ENCODE results near the gene ELOA. TPM values are rescaled to one million over a fixed set of nuclear protein-coding genes. Genes with fewer than 3 reads are reported as not detected.
"Not testable (repeated sequence)": the region's sequence is repeated elsewhere in the genome, so short reads cannot be mapped to it uniquely, and the experiment has no call there.

ELOA gene
- total RNA-seq, 4 donors from 2014 or later, result 9.7 to 35.7 (median 22.6) TPM

DNA sequence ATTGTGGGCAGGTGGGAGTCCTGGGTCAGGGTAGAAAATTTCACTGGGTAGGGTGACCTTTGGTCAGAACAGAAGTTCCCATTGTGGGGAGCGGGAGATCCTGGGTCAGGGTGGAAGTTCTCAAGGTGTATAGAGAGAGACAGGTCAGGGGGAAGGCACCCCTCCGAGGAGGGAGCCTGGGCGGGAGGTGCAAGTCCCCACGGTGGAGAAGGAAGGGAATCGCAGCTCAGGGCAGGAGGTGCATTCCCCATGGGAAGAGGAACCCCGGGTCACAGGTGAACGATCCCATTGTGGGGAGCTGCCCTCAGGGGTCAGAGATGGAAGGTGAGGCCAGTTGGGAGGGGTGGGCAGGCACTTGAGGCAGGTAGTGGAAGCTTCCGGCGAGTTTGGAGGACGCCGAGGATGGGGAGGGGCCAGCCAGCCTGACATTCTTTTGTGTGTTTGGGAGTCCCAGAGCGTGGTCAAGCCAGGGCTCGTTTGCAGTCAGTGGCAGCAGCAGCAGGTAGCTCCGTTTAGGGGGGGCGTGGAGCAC, 48.3 kb downstream of the ELOA start:
- intact Hi-C loops (cut with DNase I; ENCODE audit: low total_unique reads), result no loop called here
- Histone ChIP-seq H3K4me1 (peaks cover 0 to 12% of the 10 kb centered on the region in 2 donors), H3K36me3 (no peaks in the 10 kb centered on the region), H3K27me3 (no peaks in the 10 kb centered on the region), H3K27ac (peak overlapping the region; percentile 61 to 78), H3K9me3 (no peaks in the 10 kb centered on the region), H3K4me3 (peak overlapping the region; percentile 73 to 76)
- no peak for TF ChIP-seq POLR2A (IDR thresholded peaks at IDR 0.05)
- TF ChIP-seq, protein P1, sequence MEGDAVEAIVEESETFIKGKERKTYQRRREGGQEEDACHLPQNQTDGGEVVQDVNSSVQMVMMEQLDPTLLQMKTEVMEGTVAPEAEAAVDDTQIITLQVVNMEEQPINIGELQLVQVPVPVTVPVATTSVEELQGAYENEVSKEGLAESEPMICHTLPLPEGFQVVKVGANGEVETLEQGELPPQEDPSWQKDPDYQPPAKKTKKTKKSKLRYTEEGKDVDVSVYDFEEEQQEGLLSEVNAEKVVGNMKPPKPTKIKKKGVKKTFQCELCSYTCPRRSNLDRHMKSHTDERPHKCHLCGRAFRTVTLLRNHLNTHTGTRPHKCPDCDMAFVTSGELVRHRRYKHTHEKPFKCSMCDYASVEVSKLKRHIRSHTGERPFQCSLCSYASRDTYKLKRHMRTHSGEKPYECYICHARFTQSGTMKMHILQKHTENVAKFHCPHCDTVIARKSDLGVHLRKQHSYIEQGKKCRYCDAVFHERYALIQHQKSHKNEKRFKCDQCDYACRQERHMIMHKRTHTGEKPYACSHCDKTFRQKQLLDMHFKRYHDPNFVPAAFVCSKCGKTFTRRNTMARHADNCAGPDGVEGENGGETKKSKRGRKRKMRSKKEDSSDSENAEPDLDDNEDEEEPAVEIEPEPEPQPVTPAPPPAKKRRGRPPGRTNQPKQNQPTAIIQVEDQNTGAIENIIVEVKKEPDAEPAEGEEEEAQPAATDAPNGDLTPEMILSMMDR (IDR thresholded peaks at IDR 0.05), result no peak
- DNase-seq, result no peak

DNA sequence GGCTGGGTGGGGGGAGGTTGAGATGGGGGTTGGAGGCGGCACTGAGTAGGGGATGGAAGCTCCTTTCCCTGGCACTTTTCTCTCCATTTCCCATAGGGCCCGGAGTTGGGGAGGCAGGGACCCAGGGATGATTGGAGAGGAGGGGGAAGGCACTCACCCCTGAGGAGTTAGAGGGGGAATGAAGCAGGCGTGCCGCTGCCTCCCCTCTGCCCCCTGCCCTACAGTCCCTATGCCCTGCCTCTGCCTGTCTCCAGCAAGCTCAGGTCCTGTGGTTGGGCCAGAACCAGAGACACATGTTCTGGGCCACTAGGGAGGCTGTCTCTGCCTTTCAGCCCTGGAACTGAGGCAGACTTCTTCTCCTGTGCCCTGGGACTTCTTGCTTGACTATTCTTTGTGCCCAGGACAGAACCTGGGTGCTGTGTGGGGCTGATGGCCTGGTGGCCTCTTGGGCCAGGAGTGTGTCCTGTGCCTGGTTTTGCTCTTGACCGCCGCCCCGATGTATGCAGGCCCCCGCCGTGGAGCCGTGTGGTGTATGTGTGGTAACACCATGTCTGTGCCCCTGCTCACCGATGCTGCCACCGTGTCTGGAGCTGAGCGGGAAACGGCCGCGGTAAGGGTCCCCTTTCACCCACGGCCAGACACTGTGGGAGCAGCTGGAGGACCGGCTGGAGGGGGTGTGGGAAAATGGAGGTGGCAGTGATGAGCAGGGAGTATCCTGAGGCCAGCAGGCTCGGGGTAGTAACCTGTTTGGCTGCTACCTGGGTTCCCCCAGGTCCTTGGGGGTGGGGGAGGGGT, 49.1 kb downstream of the ELOA start:
- intact Hi-C loops (cut with DNase I; ENCODE audit: low total_unique reads), result no loop called here
- H3K4me3 ChIP-seq, result peak overlapping the region in 1 of 2 donors; percentile 76
- DNase-seq, result no peak

DNA sequence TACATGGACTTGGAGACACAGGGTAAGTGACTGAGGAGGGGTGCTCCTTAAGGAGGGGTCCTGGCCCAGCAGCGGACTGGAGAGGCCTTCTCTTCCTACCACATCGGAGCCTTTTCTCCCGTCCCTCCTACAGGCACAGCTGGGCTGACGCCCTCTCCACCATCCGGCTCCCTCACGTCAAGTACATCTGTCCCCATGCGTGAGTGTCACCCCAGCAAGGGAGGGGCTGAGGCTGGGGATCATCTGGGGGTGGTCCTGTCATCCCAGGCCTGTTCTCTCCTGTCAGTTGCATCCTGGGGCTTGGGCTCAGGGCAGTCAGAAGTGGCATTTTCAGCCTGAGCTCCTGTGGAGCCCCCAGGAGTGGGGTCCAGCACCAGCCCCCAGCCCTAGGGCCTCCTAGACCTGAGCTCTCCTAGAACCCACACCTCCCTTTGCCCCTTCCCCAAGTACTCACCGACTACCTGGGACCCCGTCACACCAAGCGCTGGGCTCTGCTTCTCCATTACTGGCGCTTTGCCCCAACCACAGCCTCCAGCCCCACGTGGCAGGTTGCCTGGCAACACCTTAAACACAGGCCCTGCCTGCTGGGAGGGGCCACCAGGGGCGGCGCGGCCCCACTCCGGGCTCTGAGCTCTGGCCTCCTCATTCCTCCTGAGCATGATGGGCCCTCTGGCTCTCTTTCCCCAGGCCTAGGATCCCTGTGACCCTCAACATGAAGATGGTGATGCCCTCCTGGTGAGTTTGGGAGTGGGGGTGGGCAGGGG, 49.9 kb downstream of the ELOA start:
- no peak overlapping the region for H3K4me3 ChIP-seq
- H3K36me3 ChIP-seq, result no peaks in the 10 kb centered on the region
- peak overlapping the region in 1 of 2 donors; percentile 0 for H3K27ac ChIP-seq
- H3K9me3 ChIP-seq, result no peaks in the 10 kb centered on the region
- H3K27me3 ChIP-seq, result no peaks in the 10 kb centered on the region
- TF ChIP-seq POLR2A (IDR thresholded peaks at IDR 0.05), result no peak
- TF ChIP-seq, protein P1 (IDR thresholded peaks at IDR 0.05), result no peak
- intact Hi-C loops (cut with DNase I; ENCODE audit: low total_unique reads), result no loop called here
- peaks cover 0 to 12% of the 10 kb centered on the region in 2 donors for H3K4me1 ChIP-seq
- no peak for DNase-seq

More for the DNA sequence above, 49.1 kb downstream of the ELOA start:
- no peaks in the 10 kb centered on the region for H3K36me3 ChIP-seq
- peaks cover 0 to 12% of the 10 kb centered on the region in 2 donors for H3K4me1 ChIP-seq
- H3K27me3 ChIP-seq, result no peaks in the 10 kb centered on the region
- peak overlapping the region; percentile 61 to 78 for H3K27ac ChIP-seq
- no peaks in the 10 kb centered on the region for H3K9me3 ChIP-seq
- TF ChIP-seq, protein P1 (IDR thresholded peaks at IDR 0.05), result no peak
- no peak for TF ChIP-seq POLR2A (IDR thresholded peaks at IDR 0.05)

DNA sequence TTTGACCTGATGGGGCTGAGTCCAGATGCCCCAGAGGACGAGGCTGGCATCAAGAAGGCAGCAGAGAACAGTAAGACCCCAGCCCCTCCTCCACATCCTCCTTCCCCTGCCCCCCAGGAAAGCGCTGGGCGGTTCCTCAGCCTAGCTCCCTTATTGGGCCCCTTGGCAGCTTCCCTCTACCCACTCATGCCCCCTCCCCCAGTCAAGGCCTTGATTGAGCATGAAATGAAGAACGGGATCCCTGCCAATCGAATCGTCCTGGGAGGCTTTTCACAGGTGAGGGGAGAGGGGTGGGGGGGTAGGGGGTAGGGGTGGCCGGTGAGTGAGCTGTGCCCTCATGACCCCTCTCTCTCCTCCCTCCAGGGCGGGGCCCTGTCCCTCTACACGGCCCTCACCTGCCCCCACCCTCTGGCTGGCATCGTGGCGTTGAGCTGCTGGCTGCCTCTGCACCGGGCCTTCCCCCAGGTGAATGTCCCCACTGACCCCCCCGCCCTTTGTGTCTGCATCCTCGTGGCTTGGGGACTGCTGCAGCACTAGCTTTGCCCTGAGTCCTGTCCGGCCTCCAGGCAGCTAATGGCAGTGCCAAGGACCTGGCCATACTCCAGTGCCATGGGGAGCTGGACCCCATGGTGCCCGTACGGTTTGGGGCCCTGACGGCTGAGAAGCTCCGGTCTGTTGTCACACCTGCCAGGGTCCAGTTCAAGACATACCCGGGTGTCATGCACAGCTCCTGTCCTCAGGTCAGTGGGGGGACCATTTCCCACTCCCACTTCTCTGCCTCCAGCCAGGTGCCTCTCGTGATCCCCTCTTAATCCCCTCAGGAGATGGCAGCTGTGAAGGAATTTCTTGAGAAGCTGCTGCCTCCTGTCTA, 50.8 kb downstream of the ELOA start:
- Histone ChIP-seq H3K4me3 (no peak overlapping the region), H3K4me1 (peaks cover 0 to 12% of the 10 kb centered on the region in 2 donors), H3K36me3 (no peaks in the 10 kb centered on the region), H3K27me3 (no peaks in the 10 kb centered on the region), H3K9me3 (no peaks in the 10 kb centered on the region), H3K27ac (no peak overlapping the region)
- intact Hi-C loops (cut with DNase I; ENCODE audit: low total_unique reads), result no loop called here
- DNase-seq, result no peak
- TF ChIP-seq POLR2A (IDR thresholded peaks at IDR 0.05), result no peak
- TF ChIP-seq, protein P1 (IDR thresholded peaks at IDR 0.05), result no peak

DNA sequence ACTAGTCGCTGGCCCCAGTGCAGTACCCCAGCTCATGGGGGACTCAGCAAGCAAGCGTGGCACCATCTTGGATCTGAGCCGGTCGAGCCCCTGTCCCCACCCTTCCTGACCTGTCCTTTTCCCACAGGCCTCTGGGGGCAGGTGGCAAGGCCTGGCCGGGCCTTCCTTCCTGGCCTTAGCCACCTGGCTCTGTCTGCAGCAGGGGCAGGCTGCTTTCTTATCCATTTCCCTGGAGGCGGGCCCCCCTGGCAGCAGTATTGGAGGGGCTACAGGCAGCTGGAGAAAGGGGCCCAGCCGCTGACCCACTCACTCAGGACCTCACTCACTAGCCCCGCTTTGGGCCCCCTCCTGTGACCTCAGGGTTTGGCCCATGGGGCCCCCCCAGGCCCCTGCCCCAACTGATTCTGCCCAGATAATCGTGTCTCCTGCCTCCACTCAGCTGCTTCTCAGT, 51.5 kb downstream of the ELOA start:
- H3K27me3 ChIP-seq; DNase-seq; H3K4me3 ChIP-seq; H3K9me3 ChIP-seq; H3K36me3 ChIP-seq; H3K27ac ChIP-seq; intact Hi-C loops (cut with DNase I; ENCODE audit: low total_unique reads): not testable (repeated sequence)
- H3K4me1 ChIP-seq, result peaks cover 0 to 16% of the 10 kb centered on the region in 2 donors
